Uterus (tissue), 4 donors: Measurements from ENCODE around the gene RNASE8. TPM values are rescaled to one million over a fixed set of nuclear protein-coding genes. Genes with fewer than 3 reads are reported as not detected.

Source experiments
- DNase-seq, 2 donors: peaks; one replicate each; pipeline ENCODE4 v3.0.0-alpha.2; 2019 to 2020
- H3K27ac ChIP-seq, 2 donors: fragments of 200-600 bp; sonication (generic); 1 replicate in 1 of 2; 2 replicates in 1 of 2; pipeline ENCODE4 v1.5.1; 2016 to 2018
- H3K27me3 ChIP-seq, 2 donors: fragments of 200-600 bp; sonication (generic); one replicate each; pipeline ENCODE4 v1.5.1; 2018 to 2019; ENCODE audit warnings: control low read depth in 1 of 2
- H3K36me3 ChIP-seq, 2 donors: fragments of 200-600 bp; sonication (generic); one replicate each; pipeline ENCODE4 v1.5.1; 2019; ENCODE audit warnings: control low read depth in 1 of 2
- H3K4me1 ChIP-seq, 2 donors: fragments of 200-600 bp; sonication (generic); one replicate each; pipeline ENCODE4 v1.5.1; 2018 to 2019; ENCODE audit warnings: control low read depth in 1 of 2
- H3K4me3 ChIP-seq, 2 donors: fragments of 200-600 bp; sonication (generic); 1 replicate in 1 of 2; 2 replicates in 1 of 2; pipeline ENCODE4 v1.5.1; 2018 to 2019; ENCODE audit warnings: mild to moderate bottlenecking in 1 of 2
- H3K9me3 ChIP-seq, 2 donors: fragments of 200-600 bp; sonication (generic); one replicate each; pipeline ENCODE4 v1.5.1; 2019; ENCODE audit warnings: control low read depth in 1 of 2
- CTCF ChIP-seq, 4 experiments: fragments of 200-600 bp in 2 of 4; fragments of 450-650 bp in 2 of 4; sonication (generic) in 2 of 4; IDR thresholded peaks; one replicate each; pipeline ENCODE4 v1.5.1; 2016 to 2019; ENCODE audit warnings: antibody characterized with exemption in 4 of 4, mild to moderate bottlenecking in 2 of 4, moderate library complexity in 1 of 4
- POLR2A ChIP-seq, 2 donors: fragments of 450-650 bp; IDR thresholded peaks; one replicate each; pipeline ENCODE4 v1.6.1; 2016; ENCODE audit warnings: antibody characterized with exemption in 2 of 2, mild to moderate bottlenecking in 1 of 2, moderate library complexity in 1 of 2
- intact Hi-C: fragments of 100-400 bp; cut with DNase I; formaldehyde crosslinking; loops from one replicate; pipeline ENCODE4 v1.15.1; 2023; ENCODE audit warnings: low total_unique reads
- total RNA-seq, 4 donors: library from RNA; depleted of rRNA in 3 of 4; stranded (reverse); fragments of >200 nt in 3 of 4; gene quantifications; one replicate each; pipeline versions ENCODE4 v1.1.0 to v1.2.4, GENCODE V29; 2014 to 2023
- donor health status: DM: yes; HTN: yes; CAD: no.

RNASE8 gene
- total RNA-seq, 4 donors from 2014 or later: not detected

GRCh38 chr14:21081521-21082142 lies 24.0 kb downstream of the RNASE8 start:
- Histone ChIP-seq H3K36me3 (no peaks in the 10 kb centered on the region), H3K27ac (no peak overlapping the region)
- DNase-seq: no peak

GRCh38 chr14:21083565-21084325 lies 26.1 kb downstream of the RNASE8 start:
- no peak for DNase-seq
- Histone ChIP-seq H3K36me3 (no peaks in the 10 kb centered on the region), H3K9me3 (no peaks in the 10 kb centered on the region), H3K27me3 (no peaks in the 10 kb centered on the region), H3K4me3 (no peak overlapping the region), H3K27ac (no peak overlapping the region), H3K4me1 (no peaks in the 10 kb centered on the region)
- TF ChIP-seq POLR2A (IDR thresholded peaks at IDR 0.05) (no peak), CTCF (IDR thresholded peaks at IDR 0.05) (no peak)
- intact Hi-C loops: no loop called here

More at GRCh38 chr14:21081521-21082142, 24.0 kb downstream of the RNASE8 start:
- no peak for TF ChIP-seq CTCF (IDR thresholded peaks at IDR 0.05)
- no peak for TF ChIP-seq POLR2A (IDR thresholded peaks at IDR 0.05)
- Histone ChIP-seq H3K9me3 (no peaks in the 10 kb centered on the region), H3K4me1 (no peaks in the 10 kb centered on the region), H3K4me3 (no peak overlapping the region), H3K27me3 (no peaks in the 10 kb centered on the region)
- intact Hi-C loops: no loop called here

- Histone ChIP-seq H3K36me3 (no peaks in the 10 kb centered on the region), H3K9me3 (no peaks in the 10 kb centered on the region), H3K27me3 (no peaks in the 10 kb centered on the region), H3K4me3 (no peak overlapping the region), H3K27ac (no peak overlapping the region), H3K4me1 (no peaks in the 10 kb centered on the region)
- intact Hi-C loops: no loop called here
- TF ChIP-seq CTCF (IDR thresholded peaks at IDR 0.05): no peak
- TF ChIP-seq POLR2A (IDR thresholded peaks at IDR 0.05): no peak
- DNase-seq: no peak
Observed at GRCh38 chr14:21084396-21084795, 26.8 kb downstream of the RNASE8 start.

GRCh38 chr14:21084998-21085853 lies 27.6 kb downstream of the RNASE8 start:
- TF ChIP-seq POLR2A (IDR thresholded peaks at IDR 0.05) (no peak), CTCF (IDR thresholded peaks at IDR 0.05) (no peak)
- intact Hi-C loops: no loop called here
- H3K27me3 ChIP-seq: no peaks in the 10 kb centered on the region
- H3K27ac ChIP-seq: no peak overlapping the region
- no peak overlapping the region for H3K4me3 ChIP-seq
- no peaks in the 10 kb centered on the region for H3K9me3 ChIP-seq
- no peaks in the 10 kb centered on the region for H3K36me3 ChIP-seq
- no peaks in the 10 kb centered on the region for H3K4me1 ChIP-seq
- DNase-seq: no peak
